Measurements from ENCODE around the gene USP47.

DNA sequence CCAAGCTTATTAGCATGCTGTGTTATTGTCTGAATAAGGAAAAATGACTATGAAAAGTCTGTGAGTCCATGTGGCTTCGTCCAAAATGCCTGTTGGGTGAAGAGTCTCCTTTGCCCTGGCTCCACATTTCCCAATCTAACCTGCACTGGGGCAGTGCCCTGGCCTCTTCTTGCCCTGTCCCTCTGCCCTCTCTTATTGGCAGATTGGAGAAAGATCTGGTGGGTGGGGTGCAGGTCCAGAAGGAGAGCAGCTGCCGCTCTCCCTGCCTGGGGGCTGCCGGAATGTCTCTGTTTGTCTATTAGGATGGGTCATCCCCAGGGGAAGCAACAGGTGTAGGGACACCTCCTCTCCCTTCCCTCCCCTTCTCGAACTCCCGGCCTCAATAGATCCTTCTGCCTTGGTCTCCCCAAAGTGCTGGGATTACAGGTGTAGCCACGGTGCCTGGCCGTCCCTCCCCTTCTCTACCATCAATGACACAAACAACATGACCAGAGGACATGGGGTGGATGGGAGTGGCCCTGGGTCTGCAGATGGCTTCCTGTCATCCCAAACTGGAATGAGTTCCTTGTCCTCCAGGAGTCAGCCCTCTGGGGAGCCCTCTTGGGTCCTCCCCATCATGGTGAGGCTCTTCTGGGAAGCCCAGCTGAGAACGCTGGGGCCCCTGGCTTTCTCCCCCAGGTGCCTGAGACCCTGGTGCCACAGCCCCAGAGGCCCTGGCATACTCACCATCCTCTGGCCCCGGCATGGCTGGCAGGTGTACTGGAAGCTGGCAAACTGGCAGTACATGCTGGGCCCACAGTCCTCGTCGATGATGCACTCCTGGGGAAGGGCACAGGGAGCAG, 126.1 kb downstream of the USP47 start:
- TF ChIP-seq, protein P1, sequence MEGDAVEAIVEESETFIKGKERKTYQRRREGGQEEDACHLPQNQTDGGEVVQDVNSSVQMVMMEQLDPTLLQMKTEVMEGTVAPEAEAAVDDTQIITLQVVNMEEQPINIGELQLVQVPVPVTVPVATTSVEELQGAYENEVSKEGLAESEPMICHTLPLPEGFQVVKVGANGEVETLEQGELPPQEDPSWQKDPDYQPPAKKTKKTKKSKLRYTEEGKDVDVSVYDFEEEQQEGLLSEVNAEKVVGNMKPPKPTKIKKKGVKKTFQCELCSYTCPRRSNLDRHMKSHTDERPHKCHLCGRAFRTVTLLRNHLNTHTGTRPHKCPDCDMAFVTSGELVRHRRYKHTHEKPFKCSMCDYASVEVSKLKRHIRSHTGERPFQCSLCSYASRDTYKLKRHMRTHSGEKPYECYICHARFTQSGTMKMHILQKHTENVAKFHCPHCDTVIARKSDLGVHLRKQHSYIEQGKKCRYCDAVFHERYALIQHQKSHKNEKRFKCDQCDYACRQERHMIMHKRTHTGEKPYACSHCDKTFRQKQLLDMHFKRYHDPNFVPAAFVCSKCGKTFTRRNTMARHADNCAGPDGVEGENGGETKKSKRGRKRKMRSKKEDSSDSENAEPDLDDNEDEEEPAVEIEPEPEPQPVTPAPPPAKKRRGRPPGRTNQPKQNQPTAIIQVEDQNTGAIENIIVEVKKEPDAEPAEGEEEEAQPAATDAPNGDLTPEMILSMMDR (IDR thresholded peaks at IDR 0.05) = no peak
- TF ChIP-seq ZFX (IDR thresholded peaks at IDR 0.05; ENCODE audit: borderline replicate concordance) = no peak

All from 22Rv1 (cell line).